GM12872 (cell line): Measurements from ENCODE around the gene SP140.

ENCODE experiments used
- TF ChIP-seq, protein P1 (sequence below): IDR thresholded peaks from 3 replicates; pipeline ENCODE4 v1.5.1; 2011; ENCODE audit warnings: low read depth, mild to moderate bottlenecking, low read length, moderate library complexity; ENCODE audit not compliant: insufficient read depth

SP140 gene

DNA sequence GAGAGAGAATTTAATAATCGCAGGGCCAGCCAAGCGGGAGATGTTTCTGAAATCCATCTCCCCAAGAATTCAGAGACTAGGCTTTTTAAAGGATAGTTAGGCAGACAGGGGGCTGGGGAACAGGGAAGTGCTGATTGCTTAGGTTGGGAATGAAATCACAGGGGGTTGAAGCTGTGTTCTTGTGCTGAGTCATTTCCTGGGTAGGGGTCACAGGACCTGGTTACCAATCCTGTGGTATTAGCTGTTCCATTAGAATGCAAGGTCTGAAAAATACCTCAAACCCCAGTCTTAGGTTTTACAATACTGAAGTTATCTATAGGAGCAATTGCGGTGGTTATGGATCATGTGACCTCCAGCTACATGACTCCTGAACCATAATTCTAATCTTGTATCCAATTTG, 4.6 kb downstream of the SP140 start:
- TF ChIP-seq, protein P1, sequence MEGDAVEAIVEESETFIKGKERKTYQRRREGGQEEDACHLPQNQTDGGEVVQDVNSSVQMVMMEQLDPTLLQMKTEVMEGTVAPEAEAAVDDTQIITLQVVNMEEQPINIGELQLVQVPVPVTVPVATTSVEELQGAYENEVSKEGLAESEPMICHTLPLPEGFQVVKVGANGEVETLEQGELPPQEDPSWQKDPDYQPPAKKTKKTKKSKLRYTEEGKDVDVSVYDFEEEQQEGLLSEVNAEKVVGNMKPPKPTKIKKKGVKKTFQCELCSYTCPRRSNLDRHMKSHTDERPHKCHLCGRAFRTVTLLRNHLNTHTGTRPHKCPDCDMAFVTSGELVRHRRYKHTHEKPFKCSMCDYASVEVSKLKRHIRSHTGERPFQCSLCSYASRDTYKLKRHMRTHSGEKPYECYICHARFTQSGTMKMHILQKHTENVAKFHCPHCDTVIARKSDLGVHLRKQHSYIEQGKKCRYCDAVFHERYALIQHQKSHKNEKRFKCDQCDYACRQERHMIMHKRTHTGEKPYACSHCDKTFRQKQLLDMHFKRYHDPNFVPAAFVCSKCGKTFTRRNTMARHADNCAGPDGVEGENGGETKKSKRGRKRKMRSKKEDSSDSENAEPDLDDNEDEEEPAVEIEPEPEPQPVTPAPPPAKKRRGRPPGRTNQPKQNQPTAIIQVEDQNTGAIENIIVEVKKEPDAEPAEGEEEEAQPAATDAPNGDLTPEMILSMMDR = no peak

DNA sequence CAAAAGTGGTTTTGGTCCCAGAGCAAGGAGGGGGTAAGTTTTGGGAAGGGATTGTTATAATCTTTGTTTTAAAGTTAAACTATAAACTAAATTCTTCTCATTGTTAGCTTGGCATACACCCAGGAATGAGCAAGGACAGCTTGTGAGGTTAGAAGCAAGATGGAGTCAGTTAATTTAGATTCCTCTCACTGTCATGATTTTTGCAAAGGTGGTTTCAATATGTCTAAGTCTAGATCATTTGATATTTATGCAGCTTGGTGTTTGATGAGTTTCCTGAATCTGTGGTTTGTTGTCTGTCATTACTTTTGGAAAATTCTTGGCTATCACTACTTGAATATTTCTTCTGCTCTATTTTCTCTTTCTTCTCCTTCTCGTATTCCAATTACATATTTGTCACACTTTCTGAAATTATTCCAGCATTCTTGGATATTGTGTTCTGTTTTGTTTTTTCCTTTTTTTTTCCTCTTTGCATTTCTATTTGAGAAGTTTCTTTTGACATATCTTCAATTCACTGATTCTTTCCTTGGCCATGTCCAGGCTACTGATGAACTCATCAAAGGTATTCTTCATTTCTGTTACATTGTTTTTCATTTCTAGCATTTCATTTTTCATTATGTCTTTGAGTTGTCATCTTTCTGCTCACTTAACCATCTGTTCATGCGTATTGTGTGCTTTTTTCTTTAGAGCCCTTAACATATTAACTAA, 5.1 kb downstream of the SP140 start:
- TF ChIP-seq, protein P1 = no peak

DNA sequence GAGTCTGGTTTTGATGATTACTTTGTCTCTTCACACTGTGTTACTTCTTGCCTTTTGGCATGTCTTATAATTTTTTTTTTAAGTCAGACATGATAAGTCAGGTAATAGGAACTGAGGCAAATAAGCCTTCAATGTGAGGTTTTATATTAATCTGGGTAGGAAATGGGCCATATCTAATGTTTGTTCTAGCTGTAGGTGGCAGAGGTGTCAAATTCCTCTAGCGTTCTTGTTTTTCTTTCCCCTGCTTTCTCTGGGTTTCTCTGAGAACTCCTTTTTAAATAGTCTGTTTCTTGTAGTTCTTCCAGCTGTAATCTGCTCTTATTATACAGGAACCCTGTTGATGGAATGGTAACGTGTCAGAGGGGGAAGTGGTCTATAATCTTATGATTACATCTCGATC, 5.7 kb downstream of the SP140 start:
- TF ChIP-seq, protein P1 = no peak

DNA sequence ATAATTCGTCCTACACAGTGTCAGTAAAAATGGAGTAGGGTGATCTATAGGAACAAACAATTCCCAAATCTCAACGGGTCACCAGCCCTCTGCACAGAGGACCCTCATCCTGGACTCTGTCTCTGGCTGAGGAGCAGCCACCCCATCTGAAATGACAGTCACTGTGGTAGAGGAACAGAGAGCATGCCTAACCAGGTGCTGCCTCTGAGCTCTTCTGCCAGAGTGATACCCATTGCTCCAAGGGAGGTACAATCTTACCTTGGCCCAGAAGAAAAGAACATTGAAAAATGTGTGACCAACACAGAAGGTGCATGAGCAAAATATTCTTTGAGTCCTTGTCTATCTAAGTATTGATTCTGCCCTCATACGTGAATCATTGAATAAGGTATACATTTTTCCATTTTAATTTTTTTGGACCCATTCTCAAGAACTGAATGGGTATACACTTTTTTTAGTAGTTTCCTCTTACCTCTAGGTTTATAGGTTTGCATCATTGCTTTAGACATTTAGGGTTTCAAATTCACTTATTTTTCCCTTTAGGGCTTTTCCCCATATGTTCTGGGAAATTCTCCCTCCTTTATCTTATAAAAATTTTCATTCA, 8.7 kb downstream of the SP140 start:
- TF ChIP-seq, protein P1 = no peak

DNA sequence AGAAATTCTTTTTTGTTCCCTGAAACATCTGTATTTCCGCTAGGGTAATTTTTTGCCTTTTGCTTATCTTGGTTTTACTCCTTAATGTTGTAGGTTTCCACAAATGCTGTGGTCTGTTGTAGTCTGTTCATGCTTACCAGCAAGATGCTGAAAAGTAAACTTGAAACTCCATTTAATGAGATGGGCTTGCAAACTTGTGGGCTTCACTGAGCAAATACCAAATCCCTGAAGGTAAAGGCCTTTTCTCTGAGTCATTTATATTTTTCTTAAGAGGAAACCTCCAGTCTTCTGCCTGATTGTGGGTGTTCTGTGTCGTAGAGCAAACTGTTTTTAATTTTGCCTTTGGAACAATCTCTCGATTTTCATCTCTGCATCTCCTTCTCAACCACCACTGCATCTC, 9.3 kb downstream of the SP140 start:
- TF ChIP-seq, protein P1 = no peak

DNA sequence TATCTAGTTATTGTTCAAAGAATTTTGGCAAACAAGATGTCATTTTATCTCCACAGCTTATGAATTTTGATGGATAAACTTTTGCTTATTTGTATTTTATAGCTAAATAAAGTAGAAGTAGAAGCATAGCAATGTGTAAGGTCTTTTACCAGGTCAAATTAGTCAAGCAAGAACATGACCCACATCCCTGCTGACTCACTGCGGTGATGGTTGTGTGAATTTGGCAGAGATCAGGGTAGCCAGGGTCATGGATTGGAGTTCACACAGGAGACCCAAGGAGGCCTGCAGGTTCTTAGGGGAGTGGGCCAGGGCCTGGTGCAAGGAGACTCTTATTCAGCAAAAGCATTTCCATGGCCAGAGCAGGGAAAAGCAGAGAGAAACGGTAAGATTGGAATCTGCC, 18.7 kb downstream of the SP140 start:
- TF ChIP-seq, protein P1 = no peak

DNA sequence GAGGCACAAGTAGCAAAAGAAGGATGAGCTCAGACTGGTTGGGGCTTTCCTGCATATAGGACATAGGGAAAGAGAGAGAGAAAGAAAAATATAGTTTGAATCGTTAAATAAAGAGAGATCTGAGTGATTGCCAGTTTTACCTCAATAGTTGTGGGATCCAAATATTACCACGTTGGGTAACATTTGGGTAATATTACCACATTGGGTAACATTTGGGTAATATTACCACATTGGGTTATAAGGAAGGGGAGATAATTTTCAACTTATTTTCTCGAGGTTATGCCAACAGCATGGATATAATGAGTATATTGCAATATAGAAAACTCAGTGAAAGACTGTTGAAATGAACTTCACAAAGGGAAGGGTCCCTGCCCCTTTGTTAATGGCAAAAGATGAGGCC, 20.7 kb downstream of the SP140 start:
- TF ChIP-seq, protein P1 = no peak
